Activated B cell treated with CpG ODN at 0.5 μM for 24 hours (primary cell): ENCODE data around the gene MAPK12. TPM values are rescaled to one million over a fixed set of nuclear protein-coding genes. Genes with fewer than 3 reads are reported as not detected.
"Not testable (repeated sequence)": the region's sequence is repeated elsewhere in the genome, so short reads cannot be mapped to it uniquely, and the experiment has no call there.

Experiments
- ATAC-seq: fragments of 200-7000 bp; cut with Tn5 transposase; one replicate; pipeline ENCODE4 v1.10.0; 2021; ENCODE audit warnings: low read depth, mild to moderate bottlenecking, moderate library complexity
- CTCF ChIA-PET: fragments of 350-600 bp; sonication (Branson Sonifier 250); formaldehyde crosslinking; loops from one replicate; lab custom pipeline; 2021; ENCODE audit warnings: antibody characterized with exemption; lab: Charles Lee
- POLR2A ChIA-PET: fragments of 350-600 bp; sonication (Branson Sonifier 250); formaldehyde crosslinking; loops from one replicate; lab custom pipeline; 2021; ENCODE audit warnings: antibody characterized with exemption; lab: Charles Lee
- DNase-seq: peaks from one replicate; pipeline ENCODE4 v3.0.0; 2022
- H3K27ac Mint-ChIP-seq: one replicate; pipeline ENCODE4 v1.8.0; 2020; ENCODE audit warnings: mixed read lengths
- H3K27me3 Mint-ChIP-seq: one replicate; pipeline ENCODE4 v1.8.0; 2021; ENCODE audit warnings: mixed read lengths
- H3K36me3 Mint-ChIP-seq: one replicate; pipeline ENCODE4 v1.8.0; 2021; ENCODE audit warnings: low read depth, mixed read lengths
- H3K4me1 Mint-ChIP-seq: one replicate; pipeline ENCODE4 v1.8.0; 2021; ENCODE audit warnings: mixed read lengths
- H3K4me3 Mint-ChIP-seq: one replicate; pipeline ENCODE4 v1.8.0; 2020; ENCODE audit warnings: mild to moderate bottlenecking, mixed read lengths
- H3K9me3 Mint-ChIP-seq: one replicate; pipeline ENCODE4 v1.8.0; 2020; ENCODE audit warnings: mixed read lengths
- CTCF ChIP-seq: fragments of 200-600 bp; IDR thresholded peaks from one replicate; pipeline ENCODE4 v1.8.0; 2022; ENCODE audit warnings: antibody characterized with exemption, mild to moderate bottlenecking
- intact Hi-C: fragments of 100-400 bp; cut with micrococcal nuclease; formaldehyde crosslinking; loops from one replicate; pipeline ENCODE4 v1.15.1; 2024
- total RNA-seq: library from RNA; stranded (reverse); gene quantifications from 2 replicates; pipeline ENCODE4 v1.2.3, GENCODE V29; 2022

Gene MAPK12
- total RNA-seq, 1 donor from 2014 or later: 4.4 TPM

DNA sequence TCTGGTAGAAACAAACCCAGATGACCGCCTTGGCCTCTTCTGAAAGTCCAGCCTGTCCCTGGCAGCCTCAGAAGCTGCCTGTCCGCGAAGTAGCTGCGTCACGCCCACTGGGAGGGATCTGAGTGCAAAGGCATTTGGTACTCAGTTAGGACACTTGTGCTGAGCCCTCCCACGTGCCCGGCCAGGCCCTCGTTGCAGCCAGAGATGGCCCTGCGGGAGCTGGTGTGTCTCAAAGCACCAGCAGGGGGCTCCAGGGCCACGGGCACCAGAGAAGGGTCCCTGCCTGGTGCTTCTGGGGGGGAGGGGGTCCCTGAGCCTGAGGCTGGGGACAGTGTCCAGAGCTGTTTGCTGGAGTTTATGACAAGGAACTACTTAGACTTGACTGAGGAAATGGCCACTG lies 54.9 kb downstream of the MAPK12 start:
- TF ChIP-seq CTCF: no peak
- peaks cover 39% of the 10 kb centered on the region for H3K4me1 Mint-ChIP-seq
- H3K9me3 Mint-ChIP-seq: no peaks in the 10 kb centered on the region
- H3K27me3 Mint-ChIP-seq: no peaks in the 10 kb centered on the region
- POLR2A ChIA-PET: interaction anchor here (3.1 to 5.0 kb wide), 3 partner anchors 11 to 20 kb away, joined by 12 to 55 read pairs (median 20); no protein-coding TSS in a partner anchor
- no peak overlapping the region for H3K27ac Mint-ChIP-seq
- intact Hi-C loops: loop anchor here (5.0 to 10.0 kb wide), 3 partner anchors 174 to 352 kb away; partner anchors contain the start of genes IL17REL and ZBED4
- DNase-seq (no peak), ATAC-seq (no peak)
- H3K36me3 Mint-ChIP-seq: peaks cover 54% of the 10 kb centered on the region
- CTCF ChIA-PET: interaction anchor here (1.1 to 4.0 kb wide), 5 partner anchors 15 to 277 kb away, joined by 3 to 39 read pairs (median 3); no protein-coding TSS in a partner anchor
- H3K4me3 Mint-ChIP-seq: no peak overlapping the region

DNA sequence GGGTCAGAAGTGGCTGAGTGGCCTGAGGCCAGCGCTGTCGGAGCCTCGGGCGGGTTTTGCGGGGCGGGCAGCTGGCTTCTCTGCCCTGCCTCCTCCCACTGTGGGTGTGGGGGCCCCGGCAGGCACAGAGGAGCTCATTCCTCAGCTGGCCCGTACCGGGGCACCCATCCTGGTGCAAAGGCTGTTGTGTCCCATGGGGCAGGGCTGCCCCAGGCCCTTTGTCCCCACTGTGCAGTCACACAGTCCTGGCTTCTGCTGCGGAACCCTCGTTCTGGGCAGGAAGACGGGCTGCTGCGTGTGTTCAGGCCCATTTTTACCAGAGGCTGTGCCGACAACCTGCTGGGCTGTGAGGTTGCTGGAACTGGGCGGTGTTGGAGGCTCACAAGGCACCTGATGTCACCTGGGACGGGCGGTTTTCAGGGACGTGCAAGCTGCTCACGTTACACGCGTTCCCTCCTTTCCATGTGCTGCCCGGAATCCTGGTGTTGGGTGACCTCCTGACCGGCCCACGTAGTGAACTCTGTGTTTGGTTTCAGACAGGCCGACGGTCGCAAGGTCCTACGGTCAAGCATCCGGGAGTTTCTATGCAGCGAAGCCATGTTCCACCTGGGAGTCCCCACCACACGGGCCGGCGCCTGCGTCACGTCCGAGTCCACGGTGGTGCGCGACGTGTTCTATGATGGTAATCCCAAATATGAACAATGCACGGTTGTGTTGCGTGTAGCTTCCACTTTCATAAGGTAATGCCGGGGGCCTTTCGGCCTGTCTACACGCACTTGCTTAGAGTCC lies 55.5 kb downstream of the MAPK12 start:
- Mint-ChIP-seq H3K36me3 (peaks cover 50% of the 10 kb centered on the region), H3K27me3 (no peaks in the 10 kb centered on the region), H3K27ac (no peak overlapping the region), H3K9me3 (no peaks in the 10 kb centered on the region), H3K4me1 (peaks cover 39% of the 10 kb centered on the region), H3K4me3 (no peak overlapping the region)
- DNase-seq: no peak
- no peak for ATAC-seq
- intact Hi-C loops: loop anchor here (5.0 to 10.0 kb wide), 3 partner anchors 174 to 351 kb away; partner anchors contain the start of genes IL17REL and ZBED4
- CTCF ChIA-PET: interaction anchor here (1.1 to 4.0 kb wide), 5 partner anchors 14 to 276 kb away, joined by 3 to 39 read pairs (median 3); no protein-coding TSS in a partner anchor
- no peak for TF ChIP-seq CTCF
- POLR2A ChIA-PET: interaction anchor here (3.1 to 5.0 kb wide), 3 partner anchors 10 to 19 kb away, joined by 12 to 55 read pairs (median 20); no protein-coding TSS in a partner anchor

GRCh38 chr22:50204998-50205397 lies 56.5 kb downstream of the MAPK12 start:
- H3K9me3 Mint-ChIP-seq, H3K27ac Mint-ChIP-seq, H3K4me3 Mint-ChIP-seq, H3K27me3 Mint-ChIP-seq, DNase-seq, CTCF ChIA-PET, ATAC-seq: not testable (repeated sequence)
- H3K36me3 Mint-ChIP-seq: peaks cover 43% of the 10 kb centered on the region
- intact Hi-C loops: loop anchor here (5.0 to 10.0 kb wide), 3 partner anchors 173 to 350 kb away; partner anchors contain the start of genes IL17REL and ZBED4
- peaks cover 39% of the 10 kb centered on the region for H3K4me1 Mint-ChIP-seq
- POLR2A ChIA-PET: interaction anchor here (5.0 kb wide), 1 partner anchor 14 kb away, joined by 55 read pairs; no protein-coding TSS in a partner anchor

- H3K4me1 Mint-ChIP-seq: peaks cover 40% of the 10 kb centered on the region
- H3K36me3 Mint-ChIP-seq: peaks cover 39% of the 10 kb centered on the region
- H3K9me3 Mint-ChIP-seq: no peaks in the 10 kb centered on the region
- POLR2A ChIA-PET: interaction anchor here (5.0 kb wide), 1 partner anchor 13 kb away, joined by 55 read pairs; no protein-coding TSS in a partner anchor
- TF ChIP-seq CTCF: no peak
- no peak for DNase-seq
- no peak for ATAC-seq
- no peak overlapping the region for H3K27ac Mint-ChIP-seq
- H3K4me3 Mint-ChIP-seq: no peak overlapping the region
- CTCF ChIA-PET: no interaction called here
- intact Hi-C loops: loop anchor here (10.0 kb wide), 2 partner anchors 190 to 350 kb away; partner anchors contain the start of genes IL17REL and ZBED4
- H3K27me3 Mint-ChIP-seq: no peaks in the 10 kb centered on the region
These were observed 56.9 kb downstream of the MAPK12 start for GRCh38 chr22:50204571-50204970.

GRCh38 chr22:50203288-50203687 lies 58.2 kb downstream of the MAPK12 start:
- ChIA-PET POLR2A (interaction anchor here (0.9 to 4.9 kb wide), 2 partner anchors 12 to 32 kb away, joined by 3 to 72 read pairs; partner anchors contain the start of gene PANX2), CTCF (no interaction called here)
- Mint-ChIP-seq H3K4me3 (no peak overlapping the region), H3K36me3 (peaks cover 39% of the 10 kb centered on the region), H3K27ac (no peak overlapping the region), H3K27me3 (no peaks in the 10 kb centered on the region), H3K4me1 (peaks cover 42% of the 10 kb centered on the region), H3K9me3 (no peaks in the 10 kb centered on the region)
- no peak for TF ChIP-seq CTCF
- intact Hi-C loops: loop anchor here (10.0 kb wide), 2 partner anchors 188 to 348 kb away; partner anchors contain the start of genes IL17REL and ZBED4
- ATAC-seq (no peak), DNase-seq (no peak)

Other genes with a start within 250 kb of the MAPK12 start
- gene IL17REL, start 248.9 kb downstream of the MAPK12 start, total RNA-seq: 0.15 and 0.31 TPM in 2 replicates
- gene TTLL8, start 203.4 kb downstream of the MAPK12 start, total RNA-seq: not detected in 2 replicates
- not detected in 2 replicates for gene MLC1, start 176.3 kb downstream of the MAPK12 start, total RNA-seq
- not detected in 2 replicates for gene MOV10L1, start 171.7 kb downstream of the MAPK12 start, total RNA-seq
- gene PANX2, start 91.0 kb downstream of the MAPK12 start, total RNA-seq: 0.27 and 0.44 TPM in 2 replicates
- 80.6 and 86.4 TPM in 2 replicates for gene TRABD, start 75.8 kb downstream of the MAPK12 start, total RNA-seq
- gene SELENOO, start 60.7 kb downstream of the MAPK12 start, total RNA-seq: 33.9 and 39.0 TPM in 2 replicates
- gene TUBGCP6, start 16.7 kb downstream of the MAPK12 start, total RNA-seq: 87.5 and 103 TPM in 2 replicates
- gene HDAC10, start 10.4 kb downstream of the MAPK12 start, total RNA-seq: 65.0 and 68.2 TPM in 2 replicates
- 10.7 and 11.3 TPM in 2 replicates for gene MAPK11, start 8.7 kb upstream of the MAPK12 start, total RNA-seq
- 18.6 and 20.6 TPM in 2 replicates for gene PLXNB2, start 46.0 kb upstream of the MAPK12 start, total RNA-seq
- 3.2 and 5.2 TPM in 2 replicates for gene DENND6B, start 65.3 kb upstream of the MAPK12 start, total RNA-seq
- gene PPP6R2, start 81.6 kb upstream of the MAPK12 start, total RNA-seq: 64.0 and 77.3 TPM in 2 replicates
- gene SBF1, start 213.4 kb upstream of the MAPK12 start, total RNA-seq: 114 and 144 TPM in 2 replicates
- gene ADM2, start 219.9 kb upstream of the MAPK12 start, total RNA-seq: 5.1 and 5.2 TPM in 2 replicates
- gene MIOX, start 225.2 kb upstream of the MAPK12 start, total RNA-seq: 0.15 and 0.22 TPM in 2 replicates
- gene LMF2, start 246.0 kb upstream of the MAPK12 start, total RNA-seq: 76.6 and 81.0 TPM in 2 replicates
- 63.9 and 68.2 TPM in 2 replicates for gene NCAPH2, start 246.5 kb upstream of the MAPK12 start, total RNA-seq